Cardiac fibroblast (primary cell): Measurements from ENCODE around the gene TMEM121B.

Source experiments
- DNase-seq, 2 donors: peaks; one replicate each; pipeline versions ENCODE4 v3.0.0 to v3.0.0-alpha.2; 2010; ENCODE audit warnings: low read depth in 2 of 2
- H3K4me3 ChIP-seq, 2 donors: replicated peaks in 1 of 2; 1 replicate in 1 of 2; 2 replicates in 1 of 2; pipeline ENCODE4 v1.5.1; 2011; ENCODE audit warnings: low read depth in 2 of 2, low read length in 2 of 2, mild to moderate bottlenecking in 2 of 2, moderate library complexity in 1 of 2
- CTCF ChIP-seq: IDR thresholded peaks from one replicate; pipeline ENCODE4 v1.5.1; 2011; ENCODE audit warnings: low read depth, mild to moderate bottlenecking, low read length, inconsistent platforms

Gene TMEM121B

GRCh38 chr22:17131686-17132085, 10.5 kb upstream of the TMEM121B start:
- TF ChIP-seq CTCF = no peak
- H3K4me3 ChIP-seq = no peak overlapping the region
- DNase-seq = no peak

GRCh38 chr22:17130199-17130598, 9.0 kb upstream of the TMEM121B start:
- no peak for TF ChIP-seq CTCF
- H3K4me3 ChIP-seq = no peak overlapping the region
- DNase-seq = no peak

GRCh38 chr22:17120711-17121232, 388 bp downstream of the TMEM121B start:
- DNase-seq = no peak
- no peak for TF ChIP-seq CTCF
- H3K4me3 ChIP-seq = peak overlapping the region in 1 of 2 donors; percentile 35

- peak; percentile 19 to 54 for DNase-seq
- TF ChIP-seq CTCF = no peak
- no peak overlapping the region for H3K4me3 ChIP-seq
Observed at GRCh38 chr22:17120281-17120680, 879 bp downstream of the TMEM121B start.

- peak; percentile 26 for TF ChIP-seq CTCF
- peak; percentile 11 to 20 for DNase-seq
- no peak overlapping the region for H3K4me3 ChIP-seq
Observed at GRCh38 chr22:17119481-17120202, 1.5 kb downstream of the TMEM121B start.

GRCh38 chr22:17118342-17118741, 2.8 kb downstream of the TMEM121B start:
- no peak for TF ChIP-seq CTCF
- no peak for DNase-seq
- H3K4me3 ChIP-seq = no peak overlapping the region
